ENCODE data around the gene MDM2. TPM values are rescaled to one million over a fixed set of nuclear protein-coding genes. Genes with fewer than 3 reads are reported as not detected.

MDM2 gene
- total RNA-seq, 1 experiment from 2014 or later: 86.4 TPM

- BruUV-seq (replicated peaks): no TSS peak
- Histone ChIP-seq H3K4me1 (ENCODE audit: insufficient read depth, low read length) (no peaks in the 10 kb centered on the region), H3K9ac (ENCODE audit: low read length) (no peak overlapping the region), H3K36me3 (ENCODE audit: low read depth, low read length) (no peaks in the 10 kb centered on the region), H3K4me3 (ENCODE audit: low read length) (no peak overlapping the region), H3K79me2 (ENCODE audit: low read length) (no peaks in the 10 kb centered on the region), H3K9me3 (ENCODE audit: low read length) (no peaks in the 10 kb centered on the region), H3K27ac (ENCODE audit: low read length) (no peak overlapping the region), H4K20me1 (ENCODE audit: low read length) (no peaks in the 10 kb centered on the region), H3F3A (ENCODE audit: low read length, unreplicated experiment) (no peaks in the 10 kb centered on the region), H2AFZ (ENCODE audit: low read length) (no peak overlapping the region), H3K27me3 (ENCODE audit: low read length) (no peaks in the 10 kb centered on the region), H3K9me2 (replicated peaks; ENCODE audit: low read length) (no peaks in the 10 kb centered on the region), H3K4me2 (ENCODE audit: low read length) (no peak overlapping the region)
- DNase-seq (no peak), ATAC-seq (no peak)
- ChIA-PET POLR2A (ENCODE audit: unreplicated experiment) (no interaction called here), CTCF (no interaction called here)
- intact Hi-C loops (cut with micrococcal nuclease): no loop called here
- TF ChIP-seq CTCF (conservative IDR thresholded peaks at IDR 0.05; ENCODE audit: low read depth, low read length) (no peak), EZH2 (IDR thresholded peaks at IDR 0.05; ENCODE audit: low read length, unreplicated experiment) (no peak), EZH2phosphoT487 (IDR thresholded peaks at IDR 0.05; ENCODE audit: borderline replicate concordance, low read length) (no peak)
These were observed 62.0 kb downstream of the MDM2 start for GRCh38 chr12:68870011-68870410.

GRCh38 chr12:68870443-68870842 is 62.5 kb downstream of the MDM2 start:
- POLR2A ChIA-PET (ENCODE audit: unreplicated experiment): no interaction called here

More at GRCh38 chr12:68870443-68870842, 62.5 kb downstream of the MDM2 start:
- H4K20me1 ChIP-seq (ENCODE audit: low read length): no peaks in the 10 kb centered on the region
- no TSS peak for BruUV-seq (replicated peaks)
- no peak overlapping the region for H3K4me3 ChIP-seq (ENCODE audit: low read length)
- no peak for DNase-seq
- H3K36me3 ChIP-seq (ENCODE audit: low read depth, low read length): no peaks in the 10 kb centered on the region
- H3K9me3 ChIP-seq (ENCODE audit: low read length): no peaks in the 10 kb centered on the region
- no peaks in the 10 kb centered on the region for H3K27me3 ChIP-seq (ENCODE audit: low read length)
- CTCF ChIA-PET: no interaction called here
- no peaks in the 10 kb centered on the region for H3F3A ChIP-seq (ENCODE audit: low read length, unreplicated experiment)
- H2AFZ ChIP-seq (ENCODE audit: low read length): no peak overlapping the region
- no peak overlapping the region for H3K4me2 ChIP-seq (ENCODE audit: low read length)
- H3K79me2 ChIP-seq (ENCODE audit: low read length): no peaks in the 10 kb centered on the region
- H3K9ac ChIP-seq (ENCODE audit: low read length): no peak overlapping the region
- H3K27ac ChIP-seq (ENCODE audit: low read length): no peak overlapping the region
- H3K4me1 ChIP-seq (ENCODE audit: insufficient read depth, low read length): no peaks in the 10 kb centered on the region
- H3K9me2 ChIP-seq (replicated peaks; ENCODE audit: low read length): no peaks in the 10 kb centered on the region
- no peak for ATAC-seq
- intact Hi-C loops (cut with micrococcal nuclease): no loop called here
- no peak for TF ChIP-seq EZH2phosphoT487 (IDR thresholded peaks at IDR 0.05; ENCODE audit: borderline replicate concordance, low read length)
- no peak for TF ChIP-seq EZH2 (IDR thresholded peaks at IDR 0.05; ENCODE audit: low read length, unreplicated experiment)
- no peak for TF ChIP-seq CTCF (conservative IDR thresholded peaks at IDR 0.05; ENCODE audit: low read depth, low read length)

Measured in PC-3 (cell line).